BJ (cell line): ENCODE data around the gene SLC22A16. TPM values are rescaled to one million over a fixed set of nuclear protein-coding genes. Genes with fewer than 3 reads are reported as not detected.
A peak's percentile ranks its signal among the peaks of the same experiment; 100 is the strongest.
"Not testable (repeated sequence)": the region's sequence is repeated elsewhere in the genome, so short reads cannot be mapped to it uniquely, and the experiment has no call there.

ENCODE experiments used
- CTCF ChIA-PET: fragments of 350-600 bp; formaldehyde crosslinking; extraction: SDS; loops from one replicate; lab custom pipeline; 2021; ENCODE audit warnings: antibody characterized with exemption, inconsistent platforms; lab: Yijun Ruan, JAX
- POLR2A ChIA-PET: fragments of 300-600 bp; sonication (Branson Sonifier 250); formaldehyde crosslinking; extraction: SDS; loops from one replicate; lab custom pipeline; 2021; ENCODE audit warnings: antibody characterized with exemption; lab: Charles Lee
- DNase-seq: peaks from one replicate; pipeline ENCODE4 v3.0.0-alpha.2; 2011; ENCODE audit warnings: low read depth
- H3K27me3 ChIP-seq: 2 replicates; pipeline ENCODE4 v1.6.0; 2011; ENCODE audit warnings: low read length; ENCODE audit not compliant: control insufficient read depth, insufficient read depth
- H3K36me3 ChIP-seq: 2 replicates; pipeline ENCODE4 v1.5.1; 2011; ENCODE audit warnings: low read length; ENCODE audit not compliant: control insufficient read depth, insufficient read depth
- H3K4me3 ChIP-seq: 2 replicates; pipeline ENCODE4 v1.5.1; 2011; ENCODE audit warnings: low read depth, mild to moderate bottlenecking, control low read depth, low read length
- CTCF ChIP-seq: IDR thresholded peaks from 2 replicates; pipeline ENCODE4 v1.5.1; 2011; ENCODE audit warnings: low read depth, mild to moderate bottlenecking, control low read depth, inconsistent platforms, low read length, moderate library complexity; ENCODE audit not compliant: insufficient read depth
- polyA plus RNA-seq: library from polyadenylated mRNA; depleted of rRNA; stranded (reverse); fragments of >200 nt; gene quantifications from 2 replicates; pipeline ENCODE4 v1.2.3, GENCODE V29; 2011

Gene SLC22A16
- polyA plus RNA-seq, 1 experiment = not detected

GRCh38 chr6:110459137-110459536, 17.3 kb downstream of the SLC22A16 start:
- CTCF ChIA-PET = interaction anchor here (0.9 kb wide), 1 partner anchor 17 kb away, joined by 3 read pairs; no protein-coding TSS in a partner anchor
- Histone ChIP-seq H3K27me3 (peaks cover 1% of the 10 kb centered on the region; the same call in 1 of the 2 replicates), H3K4me3 (no peak overlapping the region), H3K36me3 (no peaks in the 10 kb centered on the region)
- no peak for TF ChIP-seq CTCF
- DNase-seq = no peak
- POLR2A ChIA-PET = no interaction called here

- ChIA-PET CTCF (interaction anchor here (0.9 to 1.2 kb wide), 2 partner anchors 17 to 20 kb away, joined by 3 read pairs; no protein-coding TSS in a partner anchor), POLR2A (no interaction called here)
- Histone ChIP-seq H3K36me3 (no peaks in the 10 kb centered on the region), H3K4me3 (no peak overlapping the region), H3K27me3 (peaks cover 1% of the 10 kb centered on the region; the same call in 1 of the 2 replicates)
- DNase-seq = no peak
- no peak for TF ChIP-seq CTCF
These were observed 17.9 kb downstream of the SLC22A16 start for GRCh38 chr6:110458476-110458875.

GRCh38 chr6:110457567-110458175, 18.7 kb downstream of the SLC22A16 start:
- H3K36me3 ChIP-seq, H3K27me3 ChIP-seq, DNase-seq, H3K4me3 ChIP-seq, POLR2A ChIA-PET: not testable (repeated sequence)
- CTCF ChIA-PET = interaction anchor here (1.2 kb wide), 1 partner anchor 21 kb away, joined by 3 read pairs; no protein-coding TSS in a partner anchor
- peak; percentile 53 for TF ChIP-seq CTCF

- Histone ChIP-seq H3K36me3 (no peaks in the 10 kb centered on the region), H3K4me3 (no peak overlapping the region), H3K27me3 (peaks cover 1% of the 10 kb centered on the region)
- CTCF ChIA-PET = interaction anchor here (0.6 kb wide), 1 partner anchor 8 kb away, joined by 3 read pairs; no protein-coding TSS in a partner anchor
- DNase-seq = no peak
- POLR2A ChIA-PET = no interaction called here
- TF ChIP-seq CTCF = no peak
These were observed 19.7 kb downstream of the SLC22A16 start for GRCh38 chr6:110456694-110457093.

GRCh38 chr6:110449541-110449895, 26.9 kb downstream of the SLC22A16 start:
- H3K27me3 ChIP-seq = peaks cover 7% of the 10 kb centered on the region
- DNase-seq = no peak
- H3K4me3 ChIP-seq = no peak overlapping the region
- ChIA-PET CTCF (no interaction called here), POLR2A (no interaction called here)
- H3K36me3 ChIP-seq = no peaks in the 10 kb centered on the region
- TF ChIP-seq CTCF = no peak
